ENCODE measurements around the gene PIWIL4. TPM values are rescaled to one million over a fixed set of nuclear protein-coding genes. Genes with fewer than 3 reads are reported as not detected.

PIWIL4 gene
- total and polyA plus RNA-seq, 9 of the 15 experiments (the other 6 are each of a cell fraction or from before 2014, with no cell fraction given): 6.3 to 17.0 (median 10.8) TPM

DNA sequence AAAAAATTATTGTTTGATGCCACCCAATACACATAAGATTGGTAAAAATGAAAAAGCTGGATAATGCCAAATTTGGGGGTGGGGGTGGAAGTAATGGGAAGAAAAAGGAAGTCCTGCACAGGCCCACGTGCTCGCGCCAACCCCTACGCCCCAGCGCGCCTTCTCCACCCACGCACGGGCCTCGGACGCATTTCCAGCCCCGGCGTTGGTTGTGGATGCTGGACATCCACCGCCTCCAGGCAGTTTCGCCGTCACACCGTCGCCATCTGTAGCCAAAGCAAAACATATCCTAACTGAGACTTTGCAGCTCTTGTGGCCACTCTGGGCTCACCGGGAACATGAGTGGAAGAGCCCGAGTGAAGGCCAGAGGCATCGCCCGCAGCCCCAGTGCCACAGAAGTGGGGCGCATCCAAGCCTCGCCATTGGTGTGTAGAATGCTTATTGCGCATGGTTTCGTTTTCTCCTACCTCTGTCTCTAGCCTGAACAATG lies at the start of gene PIWIL4 (continued):
- TF ChIP-seq HOMEZ (CRISPR knock-in tag; IDR thresholded peaks at IDR 0.05) (no peak), HSF4 (CRISPR knock-in tag; IDR thresholded peaks at IDR 0.05; ENCODE audit: borderline replicate concordance) (no peak), ZNF140 (CRISPR knock-in tag; IDR thresholded peaks at IDR 0.05) (no peak), ZEB2 (IDR thresholded peaks at IDR 0.05) (no peak), ZFP91 (CRISPR knock-in tag; IDR thresholded peaks at IDR 0.05) (no peak), ZNF436 (CRISPR knock-in tag; IDR thresholded peaks at IDR 0.05) (no peak), NR1H2 (CRISPR knock-in tag; IDR thresholded peaks at IDR 0.05) (no peak), TOE1 (IDR thresholded peaks at IDR 0.05; ENCODE audit: borderline replicate concordance) (no peak), TOE1 (CRISPR knock-in tag; IDR thresholded peaks at IDR 0.05; ENCODE audit: borderline replicate concordance, low read depth) (no peak), RCOR1 (IDR thresholded peaks at IDR 0.05; ENCODE audit: borderline replicate concordance in 1 of 2, low read depth in 2 of 2, low read length in 2 of 2) (no peak), NR3C1 (CRISPR knock-in tag; IDR thresholded peaks at IDR 0.05) (no peak), HEY1 (CRISPR knock-in tag; IDR thresholded peaks at IDR 0.05; ENCODE audit: borderline replicate concordance) (no peak), RFX1 (IDR thresholded peaks at IDR 0.05) (no peak), ZNF778 (CRISPR knock-in tag; IDR thresholded peaks at IDR 0.05) (no peak), ZNF766 (CRISPR knock-in tag; conservative IDR thresholded peaks at IDR 0.05) (peak; percentile 66; the same call in 1 of the 2 replicates), ZNF589 (CRISPR knock-in tag; IDR thresholded peaks at IDR 0.05; ENCODE audit: low read depth) (peak; percentile 84; the same call in 1 of the 2 replicates)
- TF ChIP-seq, protein P1, sequence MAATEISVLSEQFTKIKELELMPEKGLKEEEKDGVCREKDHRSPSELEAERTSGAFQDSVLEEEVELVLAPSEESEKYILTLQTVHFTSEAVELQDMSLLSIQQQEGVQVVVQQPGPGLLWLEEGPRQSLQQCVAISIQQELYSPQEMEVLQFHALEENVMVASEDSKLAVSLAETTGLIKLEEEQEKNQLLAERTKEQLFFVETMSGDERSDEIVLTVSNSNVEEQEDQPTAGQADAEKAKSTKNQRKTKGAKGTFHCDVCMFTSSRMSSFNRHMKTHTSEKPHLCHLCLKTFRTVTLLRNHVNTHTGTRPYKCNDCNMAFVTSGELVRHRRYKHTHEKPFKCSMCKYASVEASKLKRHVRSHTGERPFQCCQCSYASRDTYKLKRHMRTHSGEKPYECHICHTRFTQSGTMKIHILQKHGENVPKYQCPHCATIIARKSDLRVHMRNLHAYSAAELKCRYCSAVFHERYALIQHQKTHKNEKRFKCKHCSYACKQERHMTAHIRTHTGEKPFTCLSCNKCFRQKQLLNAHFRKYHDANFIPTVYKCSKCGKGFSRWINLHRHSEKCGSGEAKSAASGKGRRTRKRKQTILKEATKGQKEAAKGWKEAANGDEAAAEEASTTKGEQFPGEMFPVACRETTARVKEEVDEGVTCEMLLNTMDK (IDR thresholded peaks at IDR 0.05; ENCODE audit: borderline replicate concordance, insufficient read depth, low read depth, low read length, poor library complexity, severe bottlenecking): no peak
- TF ChIP-seq, protein P2, sequence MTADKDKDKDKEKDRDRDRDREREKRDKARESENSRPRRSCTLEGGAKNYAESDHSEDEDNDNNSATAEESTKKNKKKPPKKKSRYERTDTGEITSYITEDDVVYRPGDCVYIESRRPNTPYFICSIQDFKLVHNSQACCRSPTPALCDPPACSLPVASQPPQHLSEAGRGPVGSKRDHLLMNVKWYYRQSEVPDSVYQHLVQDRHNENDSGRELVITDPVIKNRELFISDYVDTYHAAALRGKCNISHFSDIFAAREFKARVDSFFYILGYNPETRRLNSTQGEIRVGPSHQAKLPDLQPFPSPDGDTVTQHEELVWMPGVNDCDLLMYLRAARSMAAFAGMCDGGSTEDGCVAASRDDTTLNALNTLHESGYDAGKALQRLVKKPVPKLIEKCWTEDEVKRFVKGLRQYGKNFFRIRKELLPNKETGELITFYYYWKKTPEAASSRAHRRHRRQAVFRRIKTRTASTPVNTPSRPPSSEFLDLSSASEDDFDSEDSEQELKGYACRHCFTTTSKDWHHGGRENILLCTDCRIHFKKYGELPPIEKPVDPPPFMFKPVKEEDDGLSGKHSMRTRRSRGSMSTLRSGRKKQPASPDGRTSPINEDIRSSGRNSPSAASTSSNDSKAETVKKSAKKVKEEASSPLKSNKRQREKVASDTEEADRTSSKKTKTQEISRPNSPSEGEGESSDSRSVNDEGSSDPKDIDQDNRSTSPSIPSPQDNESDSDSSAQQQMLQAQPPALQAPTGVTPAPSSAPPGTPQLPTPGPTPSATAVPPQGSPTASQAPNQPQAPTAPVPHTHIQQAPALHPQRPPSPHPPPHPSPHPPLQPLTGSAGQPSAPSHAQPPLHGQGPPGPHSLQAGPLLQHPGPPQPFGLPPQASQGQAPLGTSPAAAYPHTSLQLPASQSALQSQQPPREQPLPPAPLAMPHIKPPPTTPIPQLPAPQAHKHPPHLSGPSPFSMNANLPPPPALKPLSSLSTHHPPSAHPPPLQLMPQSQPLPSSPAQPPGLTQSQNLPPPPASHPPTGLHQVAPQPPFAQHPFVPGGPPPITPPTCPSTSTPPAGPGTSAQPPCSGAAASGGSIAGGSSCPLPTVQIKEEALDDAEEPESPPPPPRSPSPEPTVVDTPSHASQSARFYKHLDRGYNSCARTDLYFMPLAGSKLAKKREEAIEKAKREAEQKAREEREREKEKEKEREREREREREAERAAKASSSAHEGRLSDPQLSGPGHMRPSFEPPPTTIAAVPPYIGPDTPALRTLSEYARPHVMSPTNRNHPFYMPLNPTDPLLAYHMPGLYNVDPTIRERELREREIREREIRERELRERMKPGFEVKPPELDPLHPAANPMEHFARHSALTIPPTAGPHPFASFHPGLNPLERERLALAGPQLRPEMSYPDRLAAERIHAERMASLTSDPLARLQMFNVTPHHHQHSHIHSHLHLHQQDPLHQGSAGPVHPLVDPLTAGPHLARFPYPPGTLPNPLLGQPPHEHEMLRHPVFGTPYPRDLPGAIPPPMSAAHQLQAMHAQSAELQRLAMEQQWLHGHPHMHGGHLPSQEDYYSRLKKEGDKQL (CRISPR knock-in tag; IDR thresholded peaks at IDR 0.05; ENCODE audit: borderline replicate concordance): no peak
